ENCODE measurements around the gene PAM.

The PAM gene

DNA sequence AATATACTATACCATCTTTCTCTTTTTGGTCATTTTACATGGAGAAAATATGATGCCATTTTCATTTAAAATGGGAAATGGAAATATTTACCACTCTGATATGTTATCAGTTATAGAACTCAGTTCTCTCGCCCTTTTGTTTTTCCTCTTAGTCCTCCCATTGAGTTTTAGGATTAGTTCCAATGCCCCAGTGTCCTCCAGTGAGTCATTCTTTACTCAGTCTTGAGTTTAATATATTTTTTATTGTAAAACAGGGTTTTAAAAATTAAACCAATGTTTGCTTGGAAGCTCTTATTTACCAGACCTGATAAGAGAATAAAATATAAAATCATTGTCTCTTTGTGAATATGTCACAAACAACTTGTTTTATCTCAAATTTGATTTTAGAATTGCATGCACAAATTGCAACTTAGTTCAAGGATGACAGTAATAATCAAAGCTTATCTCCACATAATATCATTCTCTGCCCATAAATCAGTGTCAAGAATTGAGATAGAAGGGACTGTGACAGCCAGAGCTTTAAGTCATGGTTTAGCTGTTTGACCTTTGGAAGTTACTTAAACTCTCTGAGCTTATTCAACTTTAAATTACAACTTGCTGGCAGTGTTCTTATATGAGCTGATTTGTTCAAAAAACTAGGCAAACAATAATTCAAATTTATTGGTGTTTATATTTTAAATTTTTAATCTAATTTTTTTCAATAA lies 166.4 kb downstream of the PAM start:
- no peak for DNase-seq (ENCODE audit: low read depth)
- TF ChIP-seq, protein P1, sequence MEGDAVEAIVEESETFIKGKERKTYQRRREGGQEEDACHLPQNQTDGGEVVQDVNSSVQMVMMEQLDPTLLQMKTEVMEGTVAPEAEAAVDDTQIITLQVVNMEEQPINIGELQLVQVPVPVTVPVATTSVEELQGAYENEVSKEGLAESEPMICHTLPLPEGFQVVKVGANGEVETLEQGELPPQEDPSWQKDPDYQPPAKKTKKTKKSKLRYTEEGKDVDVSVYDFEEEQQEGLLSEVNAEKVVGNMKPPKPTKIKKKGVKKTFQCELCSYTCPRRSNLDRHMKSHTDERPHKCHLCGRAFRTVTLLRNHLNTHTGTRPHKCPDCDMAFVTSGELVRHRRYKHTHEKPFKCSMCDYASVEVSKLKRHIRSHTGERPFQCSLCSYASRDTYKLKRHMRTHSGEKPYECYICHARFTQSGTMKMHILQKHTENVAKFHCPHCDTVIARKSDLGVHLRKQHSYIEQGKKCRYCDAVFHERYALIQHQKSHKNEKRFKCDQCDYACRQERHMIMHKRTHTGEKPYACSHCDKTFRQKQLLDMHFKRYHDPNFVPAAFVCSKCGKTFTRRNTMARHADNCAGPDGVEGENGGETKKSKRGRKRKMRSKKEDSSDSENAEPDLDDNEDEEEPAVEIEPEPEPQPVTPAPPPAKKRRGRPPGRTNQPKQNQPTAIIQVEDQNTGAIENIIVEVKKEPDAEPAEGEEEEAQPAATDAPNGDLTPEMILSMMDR (IDR thresholded peaks at IDR 0.05; ENCODE audit: insufficient read depth, low read depth, low read length, missing control alignments): no peak
- H3K4me3 ChIP-seq (ENCODE audit: low read depth, low read length): no peak overlapping the region

DNA sequence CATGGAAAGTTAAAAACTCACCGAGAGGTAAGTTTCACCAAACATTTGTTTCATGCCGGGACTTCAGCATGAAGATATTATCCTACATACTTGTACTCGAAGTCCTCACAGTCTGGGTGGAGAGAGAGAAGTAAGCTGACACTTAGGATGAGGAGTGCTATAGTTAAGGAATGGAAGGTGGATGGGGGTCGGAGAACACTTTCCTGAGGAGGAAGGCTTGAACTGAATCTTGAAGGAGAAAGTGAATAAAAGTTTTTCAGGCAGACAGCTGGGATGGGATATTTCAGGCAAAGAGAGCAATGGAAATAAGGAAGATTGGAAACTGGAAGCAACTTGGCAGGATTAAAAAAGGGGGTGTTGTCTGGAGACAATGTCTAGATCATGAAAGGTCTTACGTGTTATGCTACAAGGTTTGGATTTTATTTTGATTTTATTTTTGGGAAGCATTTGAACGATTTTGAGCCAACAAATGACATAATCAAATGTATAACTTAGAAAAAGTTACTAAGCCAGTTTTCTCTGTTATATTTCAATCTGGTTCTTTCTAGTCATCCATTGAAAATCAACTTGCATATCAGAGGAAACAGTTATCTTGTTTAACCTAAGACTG lies 167.1 kb downstream of the PAM start:
- TF ChIP-seq, protein P1 (IDR thresholded peaks at IDR 0.05; ENCODE audit: insufficient read depth, low read depth, low read length, missing control alignments): no peak

DNA sequence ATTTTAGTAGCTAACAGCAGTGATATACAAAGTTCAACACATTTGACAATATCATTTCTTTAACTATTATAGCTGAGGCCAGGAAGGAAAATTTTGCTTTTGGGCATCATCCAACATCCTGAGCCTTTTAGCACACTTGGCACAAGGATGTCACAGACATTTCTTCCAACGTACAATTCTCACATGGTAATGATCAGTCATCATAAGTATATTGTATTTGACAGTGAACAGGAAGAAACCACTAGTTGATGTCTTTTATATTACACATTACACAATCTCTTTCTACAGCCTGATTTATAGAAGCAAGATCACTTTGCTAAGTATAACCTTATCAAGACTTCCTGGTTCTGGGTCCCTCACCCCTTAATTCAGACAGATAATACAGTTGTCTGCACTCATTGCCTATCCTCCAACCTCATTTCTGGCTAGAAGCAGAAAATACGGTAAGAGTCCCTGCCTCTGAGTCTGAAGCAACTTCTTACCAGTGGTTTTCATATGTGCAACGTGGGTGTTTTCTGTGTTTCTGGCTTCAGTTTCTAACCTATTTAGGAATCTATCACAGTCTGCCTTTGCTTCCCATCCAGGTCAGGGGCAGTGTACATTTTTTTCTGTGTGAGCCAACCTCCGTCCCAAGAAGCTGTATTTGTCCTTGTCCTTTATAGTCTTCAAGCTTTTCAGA lies 167.8 kb downstream of the PAM start:
- H3K4me3 ChIP-seq (ENCODE audit: low read depth, low read length): no peak overlapping the region
- no peak for DNase-seq (ENCODE audit: low read depth)
- TF ChIP-seq, protein P1 (IDR thresholded peaks at IDR 0.05; ENCODE audit: insufficient read depth, low read depth, low read length, missing control alignments): no peak

More for the DNA sequence above, 167.1 kb downstream of the PAM start:
- H3K4me3 ChIP-seq (ENCODE audit: low read depth, low read length): no peak overlapping the region
- DNase-seq (ENCODE audit: low read depth): no peak

DNA sequence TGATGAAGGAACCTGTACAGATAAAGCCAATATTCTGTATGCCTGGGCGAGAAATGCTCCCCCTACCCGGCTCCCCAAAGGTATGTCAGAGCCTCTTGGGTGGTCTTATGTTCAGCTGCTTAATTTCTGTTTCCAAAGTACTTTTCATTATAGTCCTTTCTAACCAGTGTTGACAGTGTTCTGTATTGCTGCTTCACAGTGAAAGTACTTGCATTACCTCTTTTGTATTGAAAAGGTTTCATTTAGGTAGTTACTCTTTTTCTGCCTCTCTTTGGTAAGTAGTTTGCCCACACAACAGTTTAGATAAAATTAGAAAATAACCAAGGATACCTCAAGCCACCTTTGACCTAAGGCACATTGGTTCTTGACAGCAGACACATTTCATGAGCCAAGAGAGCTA lies 169.9 kb downstream of the PAM start:
- H3K4me3 ChIP-seq (ENCODE audit: low read depth, low read length): no peak overlapping the region
- TF ChIP-seq, protein P1 (IDR thresholded peaks at IDR 0.05; ENCODE audit: insufficient read depth, low read depth, low read length, missing control alignments): no peak
- no peak for DNase-seq (ENCODE audit: low read depth)

DNA sequence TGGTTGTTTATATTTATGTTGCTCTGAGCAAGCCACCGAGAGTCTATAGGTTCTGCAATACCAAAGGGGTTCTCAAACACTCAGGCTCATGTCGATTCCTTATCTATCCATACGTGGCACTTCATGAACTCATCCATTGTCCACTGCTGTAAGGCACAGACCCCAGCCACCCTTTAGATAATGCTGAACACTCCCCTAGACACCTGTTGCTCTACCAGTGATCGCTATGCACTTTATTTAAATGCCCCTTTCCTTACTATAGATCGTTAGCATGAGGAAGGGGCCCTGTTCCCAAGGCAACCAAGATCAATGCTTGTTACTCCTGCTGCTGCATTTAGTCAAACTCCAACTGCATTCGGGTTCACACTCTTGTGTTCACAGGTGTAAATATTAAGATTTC lies 171.9 kb downstream of the PAM start:
- TF ChIP-seq, protein P1 (IDR thresholded peaks at IDR 0.05; ENCODE audit: insufficient read depth, low read depth, low read length, missing control alignments): no peak
- no peak for DNase-seq (ENCODE audit: low read depth)
- no peak overlapping the region for H3K4me3 ChIP-seq (ENCODE audit: low read depth, low read length)

DNA sequence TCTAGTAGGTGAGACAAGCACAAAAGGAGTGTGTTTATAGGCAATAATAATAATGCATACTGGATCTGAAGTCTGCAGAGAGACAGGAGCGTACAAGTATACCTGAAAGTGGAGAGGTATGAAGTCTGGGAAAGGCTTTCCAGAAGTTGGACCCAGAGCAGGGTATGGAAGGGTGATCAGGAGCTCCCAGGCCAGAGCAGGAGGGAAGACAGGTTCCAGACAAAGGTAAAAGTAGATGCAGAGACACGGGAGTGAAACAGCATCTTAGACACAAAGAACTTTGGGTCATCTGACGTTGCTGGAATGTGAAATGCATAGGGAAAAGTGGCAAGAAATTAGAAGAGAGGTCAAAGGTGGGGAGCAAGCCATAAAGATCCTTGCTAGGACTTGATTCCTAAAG lies 175.1 kb downstream of the PAM start:
- TF ChIP-seq, protein P1 (IDR thresholded peaks at IDR 0.05; ENCODE audit: insufficient read depth, low read depth, low read length, missing control alignments): no peak
- DNase-seq (ENCODE audit: low read depth): no peak
- H3K4me3 ChIP-seq (ENCODE audit: low read depth, low read length): no peak overlapping the region

All from GM12865 (cell line).